Measurements from ENCODE around the gene HECTD4.
"Not testable (repeated sequence)": the region's sequence is repeated elsewhere in the genome, so short reads cannot be mapped to it uniquely, and the experiment has no call there.

HECTD4 gene

GRCh38 chr12:112170376-112170775, 211.9 kb downstream of the HECTD4 start:
- DNase-seq = no peak

- DNase-seq = no peak
Observed at GRCh38 chr12:112169966-112170365, 212.3 kb downstream of the HECTD4 start.

GRCh38 chr12:112169161-112169872, 212.9 kb downstream of the HECTD4 start:
- no peak for DNase-seq

GRCh38 chr12:112168561-112168971, 213.7 kb downstream of the HECTD4 start:
- no peak for DNase-seq

GRCh38 chr12:112167718-112168525, 214.3 kb downstream of the HECTD4 start:
- no peak for DNase-seq

GRCh38 chr12:112167031-112167461, 215.2 kb downstream of the HECTD4 start:
- no peak for DNase-seq

GRCh38 chr12:112166051-112167015, 215.9 kb downstream of the HECTD4 start:
- no peak for DNase-seq

- DNase-seq = no peak
Observed at GRCh38 chr12:112165624-112166023, 216.6 kb downstream of the HECTD4 start.

- DNase-seq = no peak
Observed at GRCh38 chr12:112164011-112164660, 218.1 kb downstream of the HECTD4 start.

GRCh38 chr12:112163471-112163991, 218.7 kb downstream of the HECTD4 start:
- DNase-seq = no peak

- DNase-seq = no peak
Observed at GRCh38 chr12:112163056-112163455, 219.2 kb downstream of the HECTD4 start.

- DNase-seq = no peak
Observed at GRCh38 chr12:112162241-112162790, 219.9 kb downstream of the HECTD4 start.

- no peak for DNase-seq
Observed at GRCh38 chr12:112161711-112162110, 220.5 kb downstream of the HECTD4 start.

GRCh38 chr12:112160611-112161010, 221.6 kb downstream of the HECTD4 start:
- DNase-seq = no peak

GRCh38 chr12:112159146-112159541, 223.1 kb downstream of the HECTD4 start:
- no peak for DNase-seq

- not testable (repeated sequence) for DNase-seq
Observed at GRCh38 chr12:112158461-112159145, 223.6 kb downstream of the HECTD4 start.

- no peak for DNase-seq
Observed at GRCh38 chr12:112153893-112154219, 228.4 kb downstream of the HECTD4 start.

- no peak for DNase-seq
Observed at GRCh38 chr12:112153181-112153892, 228.9 kb downstream of the HECTD4 start.

- no peak for DNase-seq
Observed at GRCh38 chr12:112151766-112152541, 230.3 kb downstream of the HECTD4 start.

- no peak for DNase-seq
Observed at GRCh38 chr12:112149596-112149995, 232.6 kb downstream of the HECTD4 start.
